Right cardiac atrium (tissue), 5 donors: Measurements from ENCODE around the gene CARMIL1. TPM values are rescaled to one million over a fixed set of nuclear protein-coding genes. Genes with fewer than 3 reads are reported as not detected.

Experiments
- ATAC-seq, 2 donors: fragments of 200-7000 bp; cut with Tn5 transposase; one replicate each; pipeline versions ENCODE4 v1.8.0 to v1.9.1; 2020; ENCODE audit warnings: moderate library complexity in 2 of 2, mild to moderate bottlenecking in 1 of 2
- DNase-seq, 3 donors: peaks; one replicate each; pipeline ENCODE4 v3.0.0-alpha.2; 2020
- H3K27ac ChIP-seq: one replicate; pipeline ENCODE4 v1.5.1; 2013; ENCODE audit warnings: mild to moderate bottlenecking, low read length, control low read depth, moderate library complexity
- H3K27me3 ChIP-seq: one replicate; pipeline ENCODE4 v1.6.1; 2013; ENCODE audit not compliant: control insufficient read depth, insufficient read depth
- H3K4me1 ChIP-seq: one replicate; pipeline ENCODE4 v1.6.1; 2013; ENCODE audit warnings: low read length; ENCODE audit not compliant: control insufficient read depth, insufficient read depth
- H3K4me3 ChIP-seq: one replicate; pipeline ENCODE4 v1.5.1; 2013; ENCODE audit warnings: low read length, control low read depth
- H3K9me3 ChIP-seq: one replicate; pipeline ENCODE4 v1.6.1; 2013; ENCODE audit warnings: low read length; ENCODE audit not compliant: control insufficient read depth
- WGBS: extraction: QIAGEN DNeasy Blood & Tissue Kit; methylation state at CpG from one replicate; pipeline ENCODE4 v1.1.7; 2013; 5-methylcytosine and 5-hydroxymethylcytosine counted together
- intact Hi-C, 4 donors: fragments of 100-400 bp; cut with DNase I; formaldehyde crosslinking; loops; one replicate each; pipeline versions ENCODE4 v1.11.0 to v1.14.0; 2022 to 2023
- polyA plus RNA-seq: library from polyadenylated mRNA; stranded (reverse); fragments of 200-250 nt; gene quantifications from one replicate; pipeline ENCODE4 v1.2.3, GENCODE V29; 2013
- total RNA-seq, 4 donors: library from RNA; stranded (reverse); fragmentation: NEBNext Ultra II Directional; extraction: Animal tissue kit (Norgen Biotek cat#: 25700); gene quantifications; one replicate each; pipeline ENCODE4 v1.2.1, GENCODE V29; 2021
- donor health status: healthy with polysubstance abuse.
- donor health status: DM: no; HTN: yes; CAD: no.
- donor health status: DM: no; HTN: no; CAD: no.
- donor health status: DM: no; HTN: yes; CAD: no; lungs with severe emphysema.
- donor health status: DM: yes; HTN: yes; CAD: no.

Gene CARMIL1
- total and polyA plus RNA-seq, 5 donors, result 9.5 to 19.8 (median 17.7) TPM

DNA sequence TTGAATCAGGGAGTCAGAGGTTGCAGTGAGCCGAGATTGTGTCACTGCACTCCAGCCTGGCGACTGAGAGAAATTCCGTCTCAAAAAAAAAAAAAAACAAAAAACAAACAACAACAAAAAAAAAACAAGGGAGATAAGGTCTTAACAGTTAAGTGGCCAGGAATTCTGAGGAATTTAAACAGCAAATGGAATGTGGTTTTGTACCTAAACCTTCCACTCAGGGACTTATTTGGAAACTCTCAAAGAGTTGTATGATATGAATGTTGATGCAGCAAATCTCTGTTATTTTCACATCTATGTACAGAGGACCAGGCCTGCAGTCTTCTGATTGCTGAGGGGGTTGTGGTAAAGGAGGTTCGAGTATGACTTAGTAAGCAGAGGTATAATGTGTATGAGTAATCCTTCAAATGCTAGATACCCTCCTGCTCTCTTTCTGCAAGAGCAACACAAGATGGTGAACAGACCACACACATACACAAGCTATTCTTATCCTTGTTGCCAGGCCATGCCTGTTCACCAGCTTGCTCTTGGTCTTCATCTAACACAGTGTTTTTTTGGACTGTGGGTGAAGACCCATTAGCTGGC, 197.9 kb downstream of the CARMIL1 start:
- WGBS, result 75% methylated on average over 4 of the region's 4 CpGs
- ATAC-seq (no peak), DNase-seq (no peak)
- no peaks in the 10 kb centered on the region for H3K4me1 ChIP-seq
- no peaks in the 10 kb centered on the region for H3K27me3 ChIP-seq
- no peaks in the 10 kb centered on the region for H3K9me3 ChIP-seq
- intact Hi-C loops, result no loop called here
- no peak overlapping the region for H3K4me3 ChIP-seq
- H3K27ac ChIP-seq, result no peak overlapping the region

DNA sequence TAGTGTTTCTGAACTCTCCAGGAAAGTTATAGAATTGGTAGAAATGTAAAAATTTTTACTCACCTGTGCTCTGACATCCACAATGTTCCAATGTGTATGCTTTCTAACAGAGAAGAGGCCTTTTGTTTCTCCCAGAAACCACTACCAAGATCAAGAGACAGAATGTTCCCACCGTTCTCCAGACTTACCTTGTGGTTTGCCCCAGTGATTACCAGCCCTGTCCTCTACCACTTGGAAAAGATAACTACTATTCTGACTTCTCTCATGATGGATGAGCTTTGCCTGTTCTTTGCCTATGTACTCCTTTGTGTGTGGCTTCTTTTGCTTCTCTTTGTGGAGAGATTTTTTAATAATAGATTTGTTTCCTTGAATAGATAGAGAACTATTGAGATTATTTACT, 199.8 kb downstream of the CARMIL1 start:
- Histone ChIP-seq H3K27me3 (no peaks in the 10 kb centered on the region), H3K9me3 (no peaks in the 10 kb centered on the region), H3K27ac (no peak overlapping the region), H3K4me1 (no peaks in the 10 kb centered on the region), H3K4me3 (no peak overlapping the region)
- 38% methylated on average over 1 of the region's 1 CpG for WGBS
- ATAC-seq, result no peak
- DNase-seq, result no peak
- intact Hi-C loops, result no loop called here

DNA sequence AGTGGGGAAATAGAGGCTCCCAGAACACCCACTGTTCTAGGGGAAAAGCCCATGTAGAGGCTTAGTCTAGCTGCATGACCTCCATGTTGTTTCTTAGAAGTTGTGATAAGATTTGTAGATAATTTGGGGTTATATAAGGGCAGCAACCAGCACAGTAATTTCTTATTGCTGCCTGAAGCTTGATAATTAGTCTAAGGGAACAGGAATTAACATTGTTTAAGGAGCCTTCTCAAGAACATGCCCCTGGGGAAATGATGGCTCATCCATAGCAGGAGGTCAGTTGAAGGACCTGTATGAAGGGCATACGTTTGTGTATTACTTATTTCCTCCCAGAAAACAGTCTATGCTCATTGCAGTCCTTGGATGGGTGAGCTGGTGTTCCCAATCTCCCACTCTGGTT, 202.1 kb downstream of the CARMIL1 start:
- no peak overlapping the region for H3K27ac ChIP-seq
- ATAC-seq (no peak), DNase-seq (no peak)
- 77% methylated on average over 1 of the region's 1 CpG for WGBS
- H3K4me3 ChIP-seq, result no peak overlapping the region
- no peaks in the 10 kb centered on the region for H3K9me3 ChIP-seq
- intact Hi-C loops, result loop anchor here in 1 of 4 donors (10.0 kb wide), 1 partner anchor 136 kb away; no protein-coding TSS in a partner anchor
- H3K4me1 ChIP-seq, result no peaks in the 10 kb centered on the region
- no peaks in the 10 kb centered on the region for H3K27me3 ChIP-seq

DNA sequence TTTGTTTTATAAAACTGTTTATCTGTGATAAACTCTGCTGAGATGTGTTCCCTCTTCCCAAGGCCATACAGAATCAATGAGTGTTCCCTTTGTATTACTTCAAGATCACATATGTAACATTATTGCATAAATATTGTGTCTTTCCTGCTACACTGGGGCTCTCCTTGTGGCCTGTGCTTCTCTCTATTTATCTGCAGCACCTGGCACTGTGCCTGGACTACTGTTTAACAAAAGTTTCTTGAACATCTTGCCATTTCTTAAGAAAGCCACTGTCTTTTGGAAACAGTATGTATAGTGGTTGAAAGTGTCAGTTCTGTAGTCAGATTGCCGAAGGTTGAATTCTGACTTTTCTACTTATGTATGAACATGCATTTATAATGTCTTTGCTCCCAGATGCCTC, 203.8 kb downstream of the CARMIL1 start:
- ATAC-seq (no peak), DNase-seq (peak in 1 of 3 donors; percentile 47)
- Histone ChIP-seq H3K27ac (no peak overlapping the region), H3K9me3 (no peaks in the 10 kb centered on the region), H3K4me3 (no peak overlapping the region), H3K4me1 (peaks cover 2% of the 10 kb centered on the region), H3K27me3 (no peaks in the 10 kb centered on the region)
- intact Hi-C loops, result loop anchor here in 1 of 4 donors (10.0 kb wide), 1 partner anchor 138 kb away; no protein-coding TSS in a partner anchor
- WGBS, result 88% methylated on average over 1 of the region's 1 CpG

DNA sequence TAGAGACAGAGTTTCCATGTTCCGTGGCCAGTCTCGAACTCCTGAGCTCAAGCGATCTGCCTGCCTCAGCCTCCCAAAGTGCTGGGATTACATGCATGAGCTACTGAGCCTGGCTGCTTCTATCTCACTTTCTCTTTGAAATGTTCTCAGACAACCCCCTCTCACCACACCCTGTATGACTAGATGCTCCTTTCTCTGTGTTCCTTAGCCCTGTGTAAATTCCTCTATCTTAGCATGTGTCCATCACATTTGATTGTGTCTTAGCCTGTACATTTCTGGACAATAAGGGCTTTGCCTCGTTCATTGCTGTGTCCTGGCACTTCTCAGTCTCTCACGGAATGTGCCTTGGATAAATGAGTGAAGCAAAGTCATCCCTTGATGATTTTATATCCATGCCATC, 204.8 kb downstream of the CARMIL1 start:
- DNase-seq, result no peak
- no peak for ATAC-seq
- no peaks in the 10 kb centered on the region for H3K27me3 ChIP-seq
- 84% methylated on average over 5 of the region's 5 CpGs for WGBS
- H3K4me1 ChIP-seq, result peaks cover 2% of the 10 kb centered on the region
- H3K9me3 ChIP-seq, result no peaks in the 10 kb centered on the region
- intact Hi-C loops, result loop anchor here in 1 of 4 donors (10.0 kb wide), 1 partner anchor 139 kb away; no protein-coding TSS in a partner anchor
- no peak overlapping the region for H3K27ac ChIP-seq
- no peak overlapping the region for H3K4me3 ChIP-seq

DNA sequence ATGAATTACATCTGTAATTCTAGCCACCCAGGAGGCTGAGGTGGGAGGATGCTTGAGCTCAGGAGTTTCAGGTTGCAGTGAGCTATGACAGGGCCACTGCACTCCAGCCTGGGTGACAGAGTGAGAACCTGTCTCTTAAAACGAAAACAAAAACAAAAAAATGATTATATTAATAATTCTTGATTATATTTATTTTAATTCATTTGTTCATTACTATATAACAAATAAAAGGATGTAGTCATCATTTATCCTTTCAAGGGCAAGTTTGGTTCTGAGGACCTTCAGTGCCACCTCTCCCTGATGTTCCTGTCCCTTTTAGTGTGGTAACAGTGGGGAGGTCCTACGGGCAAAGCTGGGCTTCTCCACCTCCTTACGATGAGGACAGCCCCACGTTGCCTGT, 205.7 kb downstream of the CARMIL1 start:
- H3K27ac ChIP-seq, result no peak overlapping the region
- ATAC-seq, result no peak
- intact Hi-C loops, result loop anchor here in 3 of 4 donors (5.0 to 10.0 kb wide), 2 partner anchors 140 to 208 kb away; partner anchors contain the start of gene CARMIL1 (in 2 of the 3)
- H3K9me3 ChIP-seq, result no peaks in the 10 kb centered on the region
- DNase-seq, result no peak
- no peak overlapping the region for H3K4me3 ChIP-seq
- WGBS, result 85% methylated on average over 4 of the region's 4 CpGs
- no peaks in the 10 kb centered on the region for H3K27me3 ChIP-seq
- peaks cover 2% of the 10 kb centered on the region for H3K4me1 ChIP-seq

DNA sequence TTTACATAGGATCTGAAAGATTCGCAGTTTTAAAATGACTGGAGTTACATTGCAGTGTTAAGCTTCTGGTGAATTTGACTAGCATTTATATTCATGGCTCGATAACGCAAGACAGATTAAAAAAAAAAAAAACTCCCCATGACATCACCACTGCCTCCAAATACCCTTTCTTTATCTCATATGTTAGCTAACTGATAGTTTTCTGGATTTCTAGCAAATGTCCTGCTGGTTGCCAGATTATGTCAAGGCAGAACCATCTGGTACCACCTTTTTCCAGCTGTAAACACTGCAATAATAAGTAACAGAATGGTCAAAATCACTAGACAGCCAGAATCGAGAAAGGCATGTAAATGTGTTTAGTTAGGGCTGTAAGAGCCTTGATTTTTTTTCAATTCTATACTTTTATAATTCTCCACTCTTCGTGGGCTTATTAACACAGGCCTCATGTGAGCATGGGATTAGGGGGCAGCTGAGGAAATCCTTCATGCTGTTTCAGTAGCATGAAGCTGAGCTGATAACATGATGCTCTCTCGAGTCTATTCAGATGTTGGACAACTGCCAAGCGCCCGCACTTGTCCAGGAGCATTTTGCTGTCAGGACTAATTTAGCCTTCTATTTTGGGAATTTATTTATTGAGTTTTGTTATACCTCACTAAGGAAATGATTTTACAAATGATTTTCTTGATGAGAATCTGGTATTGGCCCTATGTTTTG, 206.8 kb downstream of the CARMIL1 start:
- intact Hi-C loops, result loop anchor here in 3 of 4 donors (5.0 to 10.0 kb wide), 2 partner anchors 141 to 209 kb away; partner anchors contain the start of gene CARMIL1 (in 2 of the 3)
- no peak overlapping the region for H3K27ac ChIP-seq
- peak; percentile 57 to 60 for ATAC-seq

DNA sequence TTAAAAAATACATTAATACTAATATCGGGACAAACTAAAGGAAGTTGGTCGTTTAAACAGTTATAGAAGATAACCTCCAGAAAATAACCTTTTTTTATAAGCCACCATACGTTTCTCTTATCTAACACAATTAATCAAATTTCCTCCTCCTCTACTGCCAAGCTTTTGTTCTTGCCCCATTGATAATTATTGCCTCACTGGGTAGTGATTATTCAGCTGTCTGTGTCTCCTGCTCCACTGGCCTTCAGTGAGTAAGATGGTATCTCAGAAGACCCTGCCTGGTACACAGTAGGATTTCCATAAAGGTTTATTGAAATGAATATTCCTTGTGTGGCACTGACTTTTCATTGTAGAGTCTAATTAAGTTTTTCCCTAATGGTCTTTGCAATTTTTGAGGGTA, 207.4 kb downstream of the CARMIL1 start:
- Histone ChIP-seq H3K27ac (no peak overlapping the region), H3K4me3 (no peak overlapping the region), H3K27me3 (no peaks in the 10 kb centered on the region), H3K4me1 (peaks cover 2% of the 10 kb centered on the region), H3K9me3 (no peaks in the 10 kb centered on the region)
- no peak for ATAC-seq
- 27% methylated on average over 3 of the region's 3 CpGs for WGBS
- intact Hi-C loops, result loop anchor here in 3 of 4 donors (5.0 to 10.0 kb wide), 2 partner anchors 142 to 209 kb away; partner anchors contain the start of gene CARMIL1 (in 2 of the 3)
- no peak for DNase-seq

More for the DNA sequence above, 206.8 kb downstream of the CARMIL1 start:
- Histone ChIP-seq H3K27me3 (no peaks in the 10 kb centered on the region), H3K9me3 (no peaks in the 10 kb centered on the region), H3K4me3 (no peak overlapping the region), H3K4me1 (peaks cover 2% of the 10 kb centered on the region)
- 23% methylated on average over 8 of the region's 8 CpGs for WGBS
- peak; percentile 67 to 86 (median 82) for DNase-seq

DNA sequence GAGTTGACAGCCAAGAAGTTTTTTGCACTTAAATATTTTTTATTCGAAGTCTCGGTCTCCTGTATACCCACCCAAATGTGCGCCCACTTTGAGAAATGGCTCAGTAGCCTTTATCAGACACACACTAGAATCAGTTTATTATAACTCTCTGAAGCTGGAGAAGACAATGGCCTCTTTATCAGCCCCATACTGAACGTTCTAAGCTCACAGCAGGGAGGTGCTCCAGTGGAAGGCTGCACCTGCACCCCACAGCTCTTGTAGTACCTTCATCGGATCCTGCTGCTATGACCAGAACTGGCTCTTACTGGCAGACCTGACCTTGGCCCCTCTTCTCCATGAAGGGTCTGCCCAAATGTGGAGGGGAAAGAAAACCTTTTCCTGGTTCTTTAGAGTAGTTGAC, 207.8 kb downstream of the CARMIL1 start:
- Histone ChIP-seq H3K27me3 (no peaks in the 10 kb centered on the region), H3K4me1 (peaks cover 2% of the 10 kb centered on the region), H3K9me3 (no peaks in the 10 kb centered on the region), H3K4me3 (no peak overlapping the region), H3K27ac (no peak overlapping the region)
- ATAC-seq (no peak), DNase-seq (no peak)
- intact Hi-C loops, result loop anchor here in 3 of 4 donors (5.0 to 10.0 kb wide), 2 partner anchors 142 to 210 kb away; partner anchors contain the start of gene CARMIL1 (in 2 of the 3)
- 80% methylated on average over 5 of the region's 5 CpGs for WGBS

DNA sequence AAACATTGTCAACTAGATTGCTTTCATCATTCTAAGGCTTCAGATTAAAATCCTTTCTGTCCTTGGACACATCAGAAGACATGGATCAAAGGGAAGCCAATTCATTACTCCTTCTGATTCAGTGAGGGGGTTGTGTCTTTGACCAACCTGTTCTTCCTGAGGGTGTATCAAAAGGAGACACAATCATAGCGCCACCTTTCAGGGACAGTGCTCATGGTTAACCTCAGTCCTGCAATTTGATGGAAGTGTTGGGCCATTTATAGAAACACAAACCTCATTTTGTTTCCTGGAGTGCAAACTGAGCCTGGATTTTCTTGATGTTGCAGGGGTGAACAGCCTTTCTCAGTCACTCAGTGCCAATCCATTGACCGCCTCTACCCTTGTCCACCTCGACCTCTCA, 209.0 kb downstream of the CARMIL1 start:
- intact Hi-C loops, result loop anchor here in 3 of 4 donors (2.0 to 10.0 kb wide), 3 partner anchors 143 to 211 kb away; partner anchors contain the start of gene CARMIL1 (in 3 of the 3)
- H3K4me1 ChIP-seq, result peaks cover 2% of the 10 kb centered on the region
- H3K4me3 ChIP-seq, result no peak overlapping the region
- no peaks in the 10 kb centered on the region for H3K9me3 ChIP-seq
- H3K27ac ChIP-seq, result no peak overlapping the region
- DNase-seq (no peak), ATAC-seq (no peak)
- H3K27me3 ChIP-seq, result no peaks in the 10 kb centered on the region
- WGBS, result 86% methylated on average over 3 of the region's 3 CpGs

DNA sequence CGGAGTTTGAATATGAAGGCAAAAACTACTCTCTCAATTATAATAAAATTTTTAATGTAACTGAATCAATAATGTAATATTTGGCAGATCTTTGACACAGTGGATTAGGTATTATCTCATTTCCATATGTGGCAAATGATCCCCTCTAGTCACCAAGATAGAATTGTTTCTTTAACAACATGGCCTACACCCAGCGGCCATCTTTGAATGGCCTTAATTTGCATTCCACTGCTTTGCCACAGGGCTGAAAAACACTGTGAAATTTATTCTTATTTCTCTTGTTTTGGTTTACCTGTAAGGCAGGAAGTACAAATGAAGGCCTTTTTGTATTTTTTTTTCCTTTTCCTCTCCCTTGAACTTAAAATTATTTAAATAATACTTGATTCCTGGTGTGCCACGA, 210.2 kb downstream of the CARMIL1 start:
- peaks cover 2% of the 10 kb centered on the region for H3K4me1 ChIP-seq
- H3K27ac ChIP-seq, result no peak overlapping the region
- H3K27me3 ChIP-seq, result no peaks in the 10 kb centered on the region
- no peak for DNase-seq
- 77% methylated on average over 3 of the region's 3 CpGs for WGBS
- intact Hi-C loops, result loop anchor here in 3 of 4 donors (2.0 to 10.0 kb wide), 3 partner anchors 145 to 212 kb away; partner anchors contain the start of gene CARMIL1 (in 3 of the 3)
- no peak for ATAC-seq
- H3K4me3 ChIP-seq, result no peak overlapping the region
- no peaks in the 10 kb centered on the region for H3K9me3 ChIP-seq
